ENCODE data around the gene CCDC17. TPM values are rescaled to one million over a fixed set of nuclear protein-coding genes. Genes with fewer than 3 reads are reported as not detected.
"Not testable (repeated sequence)": the region's sequence is repeated elsewhere in the genome, so short reads cannot be mapped to it uniquely, and the experiment has no call there.

The CCDC17 gene
- total RNA-seq, 2 experiments from 2014 or later = 2.5 to 3.9 TPM

- Mint-ChIP-seq H3K4me3 (no peak overlapping the region), H3K27me3 (no peaks in the 10 kb centered on the region), H3K4me1 (no peaks in the 10 kb centered on the region), H3K9me3 (ENCODE audit: low read depth) (no peaks in the 10 kb centered on the region), H3K36me3 (peaks cover 45% of the 10 kb centered on the region), H3K27ac (no peak overlapping the region)
- CTCF ChIA-PET = no interaction called here
- ATAC-seq (no peak), DNase-seq (no peak)
Observed at GRCh38 chr1:45615885-45616284, 8.0 kb downstream of the CCDC17 start.

- peaks cover 59% of the 10 kb centered on the region for H3K36me3 Mint-ChIP-seq
- CTCF ChIA-PET = no interaction called here
- ATAC-seq = no peak
Observed at GRCh38 chr1:45612941-45613579, 10.8 kb downstream of the CCDC17 start.

GRCh38 chr1:45610589-45611226, 13.1 kb downstream of the CCDC17 start:
- Mint-ChIP-seq H3K27ac (no peak overlapping the region), H3K9me3 (ENCODE audit: low read depth) (no peaks in the 10 kb centered on the region), H3K36me3 (peaks cover 63% of the 10 kb centered on the region), H3K27me3 (no peaks in the 10 kb centered on the region), H3K4me1 (peaks cover 20% of the 10 kb centered on the region), H3K4me3 (no peak overlapping the region)
- ATAC-seq = no peak
- CTCF ChIA-PET = interaction anchor here (0.6 kb wide), 1 partner anchor 1169 kb away, joined by 3 read pairs; no protein-coding TSS in a partner anchor
- no peak for DNase-seq

More at GRCh38 chr1:45612941-45613579, 10.8 kb downstream of the CCDC17 start:
- Mint-ChIP-seq H3K4me1 (peaks cover 4% of the 10 kb centered on the region), H3K9me3 (ENCODE audit: low read depth) (no peaks in the 10 kb centered on the region), H3K4me3 (no peak overlapping the region), H3K27ac (no peak overlapping the region), H3K27me3 (no peaks in the 10 kb centered on the region)
- DNase-seq = no peak

- Mint-ChIP-seq H3K4me3 (no peak overlapping the region), H3K4me1 (peaks cover 23% of the 10 kb centered on the region), H3K27me3 (no peaks in the 10 kb centered on the region), H3K9me3 (ENCODE audit: low read depth) (no peaks in the 10 kb centered on the region), H3K36me3 (peaks cover 55% of the 10 kb centered on the region), H3K27ac (peak overlapping the region; percentile 67)
- DNase-seq = no peak
- CTCF ChIA-PET = no interaction called here
- ATAC-seq = no peak
Observed at GRCh38 chr1:45608175-45609156, 15.4 kb downstream of the CCDC17 start.

GRCh38 chr1:45607404-45608074, 16.3 kb downstream of the CCDC17 start:
- H3K4me3 Mint-ChIP-seq = no peak overlapping the region
- CTCF ChIA-PET = interaction anchor here (0.6 kb wide), 1 partner anchor 196 kb away, joined by 3 read pairs; the partner anchor contains the start of gene MAST2
- no peaks in the 10 kb centered on the region for H3K27me3 Mint-ChIP-seq
- H3K9me3 Mint-ChIP-seq (ENCODE audit: low read depth) = no peaks in the 10 kb centered on the region
- H3K36me3 Mint-ChIP-seq = peaks cover 55% of the 10 kb centered on the region
- peak overlapping the region; percentile 56 for H3K27ac Mint-ChIP-seq
- no peak for ATAC-seq
- DNase-seq = no peak
- peaks cover 25% of the 10 kb centered on the region for H3K4me1 Mint-ChIP-seq

GRCh38 chr1:45604239-45604638, 19.6 kb downstream of the CCDC17 start:
- Mint-ChIP-seq H3K27ac (no peak overlapping the region), H3K4me1 (peaks cover 46% of the 10 kb centered on the region), H3K27me3 (no peaks in the 10 kb centered on the region), H3K36me3 (peaks cover 61% of the 10 kb centered on the region), H3K4me3 (no peak overlapping the region), H3K9me3 (ENCODE audit: low read depth) (no peaks in the 10 kb centered on the region)
- ATAC-seq (no peak), DNase-seq (no peak)
- CTCF ChIA-PET = interaction anchor here (1.1 kb wide), 1 partner anchor 35 kb away, joined by 3 read pairs; no protein-coding TSS in a partner anchor

- DNase-seq; H3K4me3 Mint-ChIP-seq; H3K27me3 Mint-ChIP-seq; CTCF ChIA-PET; ATAC-seq; H3K27ac Mint-ChIP-seq; H3K9me3 Mint-ChIP-seq (ENCODE audit: low read depth): not testable (repeated sequence)
- peaks cover 55% of the 10 kb centered on the region for H3K36me3 Mint-ChIP-seq
- H3K4me1 Mint-ChIP-seq = peaks cover 37% of the 10 kb centered on the region
Observed at GRCh38 chr1:45596765-45597164, 27.1 kb downstream of the CCDC17 start.

GRCh38 chr1:45594412-45594811, 29.4 kb downstream of the CCDC17 start:
- H3K36me3 Mint-ChIP-seq = peaks cover 49% of the 10 kb centered on the region
- peak overlapping the region; percentile 18 for H3K27ac Mint-ChIP-seq
- ATAC-seq (no peak), DNase-seq (no peak)
- peaks cover 30% of the 10 kb centered on the region for H3K4me1 Mint-ChIP-seq
- no peaks in the 10 kb centered on the region for H3K27me3 Mint-ChIP-seq
- H3K4me3 Mint-ChIP-seq = no peak overlapping the region
- CTCF ChIA-PET = no interaction called here
- H3K9me3 Mint-ChIP-seq (ENCODE audit: low read depth) = no peaks in the 10 kb centered on the region

GRCh38 chr1:45589861-45590260, 34.0 kb downstream of the CCDC17 start:
- H3K4me1 Mint-ChIP-seq = peaks cover 45% of the 10 kb centered on the region
- no peaks in the 10 kb centered on the region for H3K27me3 Mint-ChIP-seq
- no peak overlapping the region for H3K4me3 Mint-ChIP-seq
- no peaks in the 10 kb centered on the region for H3K9me3 Mint-ChIP-seq (ENCODE audit: low read depth)
- DNase-seq (no peak), ATAC-seq (no peak)
- CTCF ChIA-PET = interaction anchor here (0.7 to 1.1 kb wide), 2 partner anchors 8 to 99 kb away, joined by 3 read pairs; no protein-coding TSS in a partner anchor
- H3K27ac Mint-ChIP-seq = no peak overlapping the region
- peaks cover 37% of the 10 kb centered on the region for H3K36me3 Mint-ChIP-seq

GRCh38 chr1:45586769-45587168, 37.1 kb downstream of the CCDC17 start:
- CTCF ChIA-PET = interaction anchor here (0.6 to 8.3 kb wide), 5 partner anchors 17 to 87 kb away, joined by 3 to 48 read pairs (median 4); partner anchors contain the start of genes CCDC163, MMACHC and PRDX1
- H3K36me3 Mint-ChIP-seq = peaks cover 20% of the 10 kb centered on the region
- H3K4me3 Mint-ChIP-seq = peak overlapping the region; percentile 87
- H3K4me1 Mint-ChIP-seq = peaks cover 45% of the 10 kb centered on the region
- H3K27me3 Mint-ChIP-seq = no peaks in the 10 kb centered on the region
- no peaks in the 10 kb centered on the region for H3K9me3 Mint-ChIP-seq (ENCODE audit: low read depth)
- H3K27ac Mint-ChIP-seq = peak overlapping the region; percentile 100
- ATAC-seq (no peak), DNase-seq (no peak)

- no peaks in the 10 kb centered on the region for H3K27me3 Mint-ChIP-seq
Observed at GRCh38 chr1:45585496-45586075, 38.3 kb downstream of the CCDC17 start.

GRCh38 chr1:45585110-45585426, 38.8 kb downstream of the CCDC17 start:
- Mint-ChIP-seq H3K9me3 (ENCODE audit: low read depth) (no peaks in the 10 kb centered on the region), H3K4me3 (peak overlapping the region; percentile 87), H3K4me1 (peaks cover 38% of the 10 kb centered on the region), H3K27me3 (no peaks in the 10 kb centered on the region), H3K36me3 (peaks cover 12% of the 10 kb centered on the region), H3K27ac (peak overlapping the region; percentile 100)
- CTCF ChIA-PET = interaction anchor here (0.9 to 8.3 kb wide), 6 partner anchors 16 to 863 kb away, joined by 3 to 48 read pairs (median 6); partner anchors contain the start of gene PRDX1
- ATAC-seq = no peak
- no peak for DNase-seq

More at GRCh38 chr1:45585496-45586075, 38.3 kb downstream of the CCDC17 start:
- Mint-ChIP-seq H3K36me3 (peaks cover 13% of the 10 kb centered on the region), H3K4me3 (peak overlapping the region; percentile 87), H3K9me3 (ENCODE audit: low read depth) (no peaks in the 10 kb centered on the region), H3K27ac (peak overlapping the region; percentile 100), H3K4me1 (peaks cover 39% of the 10 kb centered on the region)
- DNase-seq (no peak), ATAC-seq (no peak)
- CTCF ChIA-PET = interaction anchor here (0.9 to 8.3 kb wide), 7 partner anchors 16 to 864 kb away, joined by 3 to 48 read pairs (median 4); partner anchors contain the start of gene PRDX1
